H1 (cell line): ENCODE data around the gene SMYD1. TPM values are rescaled to one million over a fixed set of nuclear protein-coding genes. Genes with fewer than 3 reads are reported as not detected.

Experiments used
- RBBP5 ChIP-seq: IDR thresholded peaks from 2 replicates; pipeline ENCODE4 v1.7.1; 2012; ENCODE audit warnings: low read depth, mild to moderate bottlenecking, inconsistent platforms, low read length, moderate library complexity, borderline replicate concordance
- polyA plus RNA-seq, 7 experiments: library from polyadenylated mRNA; depleted of rRNA in 3 of 7; stranded (reverse) in 5 of 7; unstranded in 2 of 7; fragments of >200 nt in 5 of 7; fragments of 200-250 nt in 2 of 7; gene quantifications; 1 replicate in 5 of 7; 2 replicates in 1 of 7; 4 replicates in 1 of 7; pipeline versions ENCODE4 v1.2.1 to v1.2.3, GENCODE V29; 2011 to 2013; ENCODE audit warnings: missing spikeins in 2 of 7, mixed read lengths in 2 of 7
- total RNA-seq: library from RNA; stranded (reverse); fragmentation: NEBNext Ultra II Directional; extraction: Animal tissue kit (Norgen Biotek cat#: 25700); gene quantifications from 2 replicates; pipeline ENCODE4 v1.2.1, GENCODE V29; 2021
- TF ChIP-seq, protein P1 (sequence below): fragments of 300-600 bp; sonication (generic); IDR thresholded peaks from 2 replicates; pipeline ENCODE4 v1.7.1; 2012; ENCODE audit warnings: low read length, moderate library complexity, mild to moderate bottlenecking, inconsistent platforms; ENCODE audit not compliant: insufficient replicate concordance

SMYD1 gene
- total and polyA plus RNA-seq, 2 of the 8 experiments (the other 6 are each of a cell fraction or from before 2014, with no cell fraction given), result 0.06 TPM; not detected in 1

DNA sequence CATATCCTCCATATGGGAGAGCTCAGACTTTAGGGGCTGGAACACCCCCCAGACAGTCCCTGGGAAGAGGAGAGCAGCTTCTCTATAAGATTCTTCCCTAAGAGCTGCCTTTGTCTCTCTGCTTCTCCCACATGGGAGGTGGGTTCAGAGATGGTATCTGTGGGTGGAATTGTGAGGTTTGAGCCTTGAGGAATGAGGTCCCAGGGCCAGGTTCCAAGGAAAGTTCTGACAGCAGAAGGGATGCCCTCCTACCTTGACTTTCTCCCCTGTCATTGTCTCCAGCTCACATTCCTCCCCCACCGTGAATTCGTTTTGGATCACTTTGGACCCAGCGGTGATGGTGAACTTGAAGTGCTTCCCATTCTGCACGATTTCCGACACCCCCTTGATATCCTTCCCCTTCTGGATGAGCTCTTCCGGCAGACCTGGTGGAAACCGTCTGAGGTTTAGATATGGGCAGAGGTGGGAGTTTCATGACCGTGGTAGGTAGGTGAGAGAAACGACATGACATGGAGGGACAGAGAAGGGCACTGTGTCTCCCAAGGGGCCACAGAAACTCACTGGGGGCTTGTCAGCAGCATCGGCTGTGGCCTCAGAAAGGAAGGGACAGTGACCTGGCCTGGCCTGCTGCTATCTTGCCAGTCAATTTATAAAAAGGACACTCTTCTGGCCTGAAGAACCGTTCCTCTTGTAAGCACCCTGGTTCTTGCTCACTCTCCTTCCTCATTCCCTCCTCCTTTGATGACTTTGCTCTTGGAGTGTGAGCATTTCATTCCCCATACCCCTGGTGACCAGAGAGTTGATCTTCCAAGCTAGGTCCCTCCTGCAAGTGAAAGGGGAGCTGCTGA is 58.5 kb downstream of the SMYD1 start (continued):
- TF ChIP-seq, protein P1, sequence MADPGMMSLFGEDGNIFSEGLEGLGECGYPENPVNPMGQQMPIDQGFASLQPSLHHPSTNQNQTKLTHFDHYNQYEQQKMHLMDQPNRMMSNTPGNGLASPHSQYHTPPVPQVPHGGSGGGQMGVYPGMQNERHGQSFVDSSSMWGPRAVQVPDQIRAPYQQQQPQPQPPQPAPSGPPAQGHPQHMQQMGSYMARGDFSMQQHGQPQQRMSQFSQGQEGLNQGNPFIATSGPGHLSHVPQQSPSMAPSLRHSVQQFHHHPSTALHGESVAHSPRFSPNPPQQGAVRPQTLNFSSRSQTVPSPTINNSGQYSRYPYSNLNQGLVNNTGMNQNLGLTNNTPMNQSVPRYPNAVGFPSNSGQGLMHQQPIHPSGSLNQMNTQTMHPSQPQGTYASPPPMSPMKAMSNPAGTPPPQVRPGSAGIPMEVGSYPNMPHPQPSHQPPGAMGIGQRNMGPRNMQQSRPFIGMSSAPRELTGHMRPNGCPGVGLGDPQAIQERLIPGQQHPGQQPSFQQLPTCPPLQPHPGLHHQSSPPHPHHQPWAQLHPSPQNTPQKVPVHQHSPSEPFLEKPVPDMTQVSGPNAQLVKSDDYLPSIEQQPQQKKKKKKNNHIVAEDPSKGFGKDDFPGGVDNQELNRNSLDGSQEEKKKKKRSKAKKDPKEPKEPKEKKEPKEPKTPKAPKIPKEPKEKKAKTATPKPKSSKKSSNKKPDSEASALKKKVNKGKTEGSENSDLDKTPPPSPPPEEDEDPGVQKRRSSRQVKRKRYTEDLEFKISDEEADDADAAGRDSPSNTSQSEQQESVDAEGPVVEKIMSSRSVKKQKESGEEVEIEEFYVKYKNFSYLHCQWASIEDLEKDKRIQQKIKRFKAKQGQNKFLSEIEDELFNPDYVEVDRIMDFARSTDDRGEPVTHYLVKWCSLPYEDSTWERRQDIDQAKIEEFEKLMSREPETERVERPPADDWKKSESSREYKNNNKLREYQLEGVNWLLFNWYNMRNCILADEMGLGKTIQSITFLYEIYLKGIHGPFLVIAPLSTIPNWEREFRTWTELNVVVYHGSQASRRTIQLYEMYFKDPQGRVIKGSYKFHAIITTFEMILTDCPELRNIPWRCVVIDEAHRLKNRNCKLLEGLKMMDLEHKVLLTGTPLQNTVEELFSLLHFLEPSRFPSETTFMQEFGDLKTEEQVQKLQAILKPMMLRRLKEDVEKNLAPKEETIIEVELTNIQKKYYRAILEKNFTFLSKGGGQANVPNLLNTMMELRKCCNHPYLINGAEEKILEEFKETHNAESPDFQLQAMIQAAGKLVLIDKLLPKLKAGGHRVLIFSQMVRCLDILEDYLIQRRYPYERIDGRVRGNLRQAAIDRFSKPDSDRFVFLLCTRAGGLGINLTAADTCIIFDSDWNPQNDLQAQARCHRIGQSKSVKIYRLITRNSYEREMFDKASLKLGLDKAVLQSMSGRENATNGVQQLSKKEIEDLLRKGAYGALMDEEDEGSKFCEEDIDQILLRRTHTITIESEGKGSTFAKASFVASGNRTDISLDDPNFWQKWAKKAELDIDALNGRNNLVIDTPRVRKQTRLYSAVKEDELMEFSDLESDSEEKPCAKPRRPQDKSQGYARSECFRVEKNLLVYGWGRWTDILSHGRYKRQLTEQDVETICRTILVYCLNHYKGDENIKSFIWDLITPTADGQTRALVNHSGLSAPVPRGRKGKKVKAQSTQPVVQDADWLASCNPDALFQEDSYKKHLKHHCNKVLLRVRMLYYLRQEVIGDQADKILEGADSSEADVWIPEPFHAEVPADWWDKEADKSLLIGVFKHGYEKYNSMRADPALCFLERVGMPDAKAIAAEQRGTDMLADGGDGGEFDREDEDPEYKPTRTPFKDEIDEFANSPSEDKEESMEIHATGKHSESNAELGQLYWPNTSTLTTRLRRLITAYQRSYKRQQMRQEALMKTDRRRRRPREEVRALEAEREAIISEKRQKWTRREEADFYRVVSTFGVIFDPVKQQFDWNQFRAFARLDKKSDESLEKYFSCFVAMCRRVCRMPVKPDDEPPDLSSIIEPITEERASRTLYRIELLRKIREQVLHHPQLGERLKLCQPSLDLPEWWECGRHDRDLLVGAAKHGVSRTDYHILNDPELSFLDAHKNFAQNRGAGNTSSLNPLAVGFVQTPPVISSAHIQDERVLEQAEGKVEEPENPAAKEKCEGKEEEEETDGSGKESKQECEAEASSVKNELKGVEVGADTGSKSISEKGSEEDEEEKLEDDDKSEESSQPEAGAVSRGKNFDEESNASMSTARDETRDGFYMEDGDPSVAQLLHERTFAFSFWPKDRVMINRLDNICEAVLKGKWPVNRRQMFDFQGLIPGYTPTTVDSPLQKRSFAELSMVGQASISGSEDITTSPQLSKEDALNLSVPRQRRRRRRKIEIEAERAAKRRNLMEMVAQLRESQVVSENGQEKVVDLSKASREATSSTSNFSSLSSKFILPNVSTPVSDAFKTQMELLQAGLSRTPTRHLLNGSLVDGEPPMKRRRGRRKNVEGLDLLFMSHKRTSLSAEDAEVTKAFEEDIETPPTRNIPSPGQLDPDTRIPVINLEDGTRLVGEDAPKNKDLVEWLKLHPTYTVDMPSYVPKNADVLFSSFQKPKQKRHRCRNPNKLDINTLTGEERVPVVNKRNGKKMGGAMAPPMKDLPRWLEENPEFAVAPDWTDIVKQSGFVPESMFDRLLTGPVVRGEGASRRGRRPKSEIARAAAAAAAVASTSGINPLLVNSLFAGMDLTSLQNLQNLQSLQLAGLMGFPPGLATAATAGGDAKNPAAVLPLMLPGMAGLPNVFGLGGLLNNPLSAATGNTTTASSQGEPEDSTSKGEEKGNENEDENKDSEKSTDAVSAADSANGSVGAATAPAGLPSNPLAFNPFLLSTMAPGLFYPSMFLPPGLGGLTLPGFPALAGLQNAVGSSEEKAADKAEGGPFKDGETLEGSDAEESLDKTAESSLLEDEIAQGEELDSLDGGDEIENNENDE, result no peak
- no peak for TF ChIP-seq RBBP5
